Body of pancreas (tissue), 4 donors: ENCODE results near the gene ARHGAP26. TPM values are rescaled to one million over a fixed set of nuclear protein-coding genes. Genes with fewer than 3 reads are reported as not detected.

Experiments
- ATAC-seq: fragments of 150-250 bp; one replicate; pipeline ENCODE4 v1.9.1; 2016
- DNase-seq, 4 donors: peaks; one replicate each; pipeline ENCODE4 v3.0.0-alpha.2; 2019
- H3K27ac ChIP-seq, 4 donors: fragments of 200-600 bp; sonication (generic); 1 replicate in 3 of 4; 2 replicates in 1 of 4; pipeline versions ENCODE4 v1.5.1 to v1.6.1; 2016 to 2019; ENCODE audit warnings: mild to moderate bottlenecking in 1 of 4, mixed read lengths in 1 of 4, moderate library complexity in 1 of 4
- H3K27me3 ChIP-seq, 2 donors: fragments of 200-600 bp; sonication (generic); one replicate each; pipeline ENCODE4 v1.6.0; 2016; ENCODE audit warnings: mild to moderate bottlenecking in 1 of 2
- H3K36me3 ChIP-seq, 2 donors: fragments of 200-600 bp; sonication (generic); replicated peaks in 1 of 2; 2 replicates each; pipeline ENCODE4 v1.5.1; 2016; ENCODE audit warnings: low read depth in 2 of 2; ENCODE audit not compliant: insufficient read depth in 1 of 2
- H3K4me1 ChIP-seq: fragments of 200-600 bp; sonication (generic); one replicate; pipeline ENCODE4 v1.6.0; 2016
- H3K4me3 ChIP-seq, 2 donors: fragments of 200-600 bp; sonication (generic); 1 replicate in 1 of 2; 2 replicates in 1 of 2; pipeline ENCODE4 v1.5.1; 2016 to 2019
- H3K9me3 ChIP-seq, 3 donors: fragments of 200-600 bp; sonication (generic); 1 replicate in 2 of 3; 2 replicates in 1 of 3; pipeline ENCODE4 v1.5.1; 2016
- POLR2A ChIP-seq, 3 donors: fragments of 450-650 bp; IDR thresholded peaks; one replicate each; pipeline ENCODE4 v1.6.1; 2016; ENCODE audit warnings: antibody characterized with exemption in 3 of 3, mild to moderate bottlenecking in 2 of 3
- WGBS, 2 donors: methylation state at CpG; one replicate each; pipeline ENCODE4 v1.1.5; 2017; 5-methylcytosine and 5-hydroxymethylcytosine counted together
- intact Hi-C: fragments of 100-400 bp; cut with DNase I; formaldehyde crosslinking; loops from one replicate; pipeline ENCODE4 v1.15.1; 2023
- total RNA-seq, 2 donors: library from RNA; depleted of rRNA; stranded (reverse); fragments of >200 nt; gene quantifications; one replicate each; pipeline ENCODE4 v1.1.0, GENCODE V29; 2016
- TF ChIP-seq, protein P1 (sequence below), 7 experiments: fragments of 450-650 bp in 4 of 7; fragments of 200-600 bp in 3 of 7; sonication (generic) in 3 of 7; IDR thresholded peaks; one replicate each; pipeline ENCODE4 v1.5.1; 2016 to 2019; ENCODE audit warnings: antibody characterized with exemption in 7 of 7

Gene ARHGAP26
- total RNA-seq, 2 donors from 2014 or later, result 12.5 to 14.2 TPM

DNA sequence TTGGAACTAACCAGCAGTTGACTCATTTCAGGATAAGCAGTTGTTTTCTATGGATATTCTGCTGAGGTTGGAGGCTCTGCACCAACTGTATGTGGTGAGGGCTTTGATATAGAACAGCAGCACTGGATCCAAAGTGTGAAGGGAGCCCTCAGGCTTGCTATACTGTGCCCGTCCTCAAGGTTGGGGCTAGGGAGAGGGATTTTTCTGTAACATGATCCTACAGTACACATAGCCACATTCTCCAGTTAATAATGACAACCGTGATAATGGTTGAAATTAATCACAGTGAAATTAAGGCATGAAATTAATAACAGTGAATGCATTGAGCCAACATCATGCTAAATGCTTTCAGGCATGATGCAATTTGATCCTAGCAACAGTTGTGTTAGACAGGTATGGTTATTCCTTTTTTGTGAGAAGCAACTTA is 36.7 kb downstream of the ARHGAP26 start:
- WGBS, 2 donors, result 54 to 56% methylated on average over 2 of the region's 2 CpGs
- intact Hi-C loops, result no loop called here
- H3K4me3 ChIP-seq, result no peak overlapping the region
- H3K27ac ChIP-seq, result peak overlapping the region in 1 of 4 donors; percentile 48
- TF ChIP-seq, protein P1, sequence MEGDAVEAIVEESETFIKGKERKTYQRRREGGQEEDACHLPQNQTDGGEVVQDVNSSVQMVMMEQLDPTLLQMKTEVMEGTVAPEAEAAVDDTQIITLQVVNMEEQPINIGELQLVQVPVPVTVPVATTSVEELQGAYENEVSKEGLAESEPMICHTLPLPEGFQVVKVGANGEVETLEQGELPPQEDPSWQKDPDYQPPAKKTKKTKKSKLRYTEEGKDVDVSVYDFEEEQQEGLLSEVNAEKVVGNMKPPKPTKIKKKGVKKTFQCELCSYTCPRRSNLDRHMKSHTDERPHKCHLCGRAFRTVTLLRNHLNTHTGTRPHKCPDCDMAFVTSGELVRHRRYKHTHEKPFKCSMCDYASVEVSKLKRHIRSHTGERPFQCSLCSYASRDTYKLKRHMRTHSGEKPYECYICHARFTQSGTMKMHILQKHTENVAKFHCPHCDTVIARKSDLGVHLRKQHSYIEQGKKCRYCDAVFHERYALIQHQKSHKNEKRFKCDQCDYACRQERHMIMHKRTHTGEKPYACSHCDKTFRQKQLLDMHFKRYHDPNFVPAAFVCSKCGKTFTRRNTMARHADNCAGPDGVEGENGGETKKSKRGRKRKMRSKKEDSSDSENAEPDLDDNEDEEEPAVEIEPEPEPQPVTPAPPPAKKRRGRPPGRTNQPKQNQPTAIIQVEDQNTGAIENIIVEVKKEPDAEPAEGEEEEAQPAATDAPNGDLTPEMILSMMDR (IDR thresholded peaks at IDR 0.05), result no peak
- no peak for TF ChIP-seq POLR2A (IDR thresholded peaks at IDR 0.05)
- peaks cover 15% of the 10 kb centered on the region for H3K4me1 ChIP-seq
- DNase-seq (no peak), ATAC-seq (no peak)
- no peaks in the 10 kb centered on the region for H3K9me3 ChIP-seq
- no peaks in the 10 kb centered on the region for H3K27me3 ChIP-seq
- H3K36me3 ChIP-seq, result no peaks in the 10 kb centered on the region

DNA sequence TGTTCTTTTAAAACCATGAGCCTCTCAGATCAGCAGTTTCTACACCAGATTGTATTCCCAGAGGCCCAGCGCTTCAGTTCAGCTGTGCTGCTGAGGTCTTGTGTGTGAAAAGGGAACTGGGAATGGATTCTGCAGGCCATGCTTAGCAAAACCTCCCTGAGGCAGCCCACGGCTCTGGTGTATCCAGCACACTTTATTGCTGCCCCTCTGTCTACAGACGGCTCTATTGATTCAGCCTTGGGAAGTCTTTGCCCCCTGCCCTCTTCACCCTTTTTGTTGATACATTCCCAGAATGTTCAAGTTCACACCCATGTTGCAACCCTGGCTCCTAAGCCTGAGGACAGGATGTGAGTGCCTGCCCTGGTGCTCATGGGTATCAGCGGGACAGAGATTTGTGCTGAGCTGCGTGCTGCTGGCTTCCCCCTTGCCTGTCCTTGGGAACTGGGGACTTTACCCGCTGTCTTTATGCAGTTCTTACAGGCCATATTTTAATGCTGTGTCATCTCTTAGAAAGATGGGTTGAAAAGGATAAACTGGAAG is 37.3 kb downstream of the ARHGAP26 start:
- Histone ChIP-seq H3K27ac (peak overlapping the region in 1 of 4 donors; percentile 48), H3K4me3 (no peak overlapping the region), H3K9me3 (no peaks in the 10 kb centered on the region), H3K27me3 (no peaks in the 10 kb centered on the region), H3K36me3 (no peaks in the 10 kb centered on the region), H3K4me1 (peaks cover 15% of the 10 kb centered on the region)
- TF ChIP-seq POLR2A (IDR thresholded peaks at IDR 0.05), result no peak
- intact Hi-C loops, result no loop called here
- WGBS, 2 donors, result 75 to 87% methylated on average over 5 to 6 of the region's 6 CpGs
- DNase-seq (peak in 1 of 4 donors; percentile 46), ATAC-seq (no peak)

DNA sequence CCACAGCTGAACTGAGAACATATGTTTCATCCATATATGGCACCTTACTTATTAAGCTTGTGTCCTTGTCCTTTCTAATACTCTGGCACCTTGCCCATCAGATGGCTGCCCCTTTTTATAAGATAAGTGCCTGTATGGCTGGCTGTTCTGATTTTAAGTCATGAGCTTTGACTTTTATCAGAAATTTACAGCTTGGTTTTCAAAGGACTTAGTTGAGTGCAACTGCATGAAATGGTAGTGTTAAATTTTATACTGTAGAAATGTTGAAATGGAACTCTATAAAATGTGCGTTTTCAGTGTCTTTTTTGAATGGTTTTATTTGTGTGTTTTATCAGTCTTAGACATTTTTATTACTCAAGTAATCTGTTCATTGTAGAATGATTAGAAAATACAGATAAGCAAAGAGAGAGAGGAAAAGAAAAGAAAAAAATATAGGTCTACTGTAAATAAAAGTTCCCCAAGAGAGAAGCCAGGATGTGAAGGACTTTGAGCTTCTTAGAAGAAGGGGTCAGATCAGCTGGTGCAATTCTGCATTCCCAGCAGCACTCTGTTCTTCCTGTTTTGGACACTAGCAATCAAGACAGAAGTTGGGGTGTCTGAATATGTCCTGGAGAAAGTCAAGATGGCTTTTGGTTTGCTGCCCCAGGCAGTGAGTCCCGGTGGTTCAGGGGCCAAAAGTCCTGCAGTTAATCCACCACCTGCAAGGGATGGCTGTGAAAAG is 38.9 kb downstream of the ARHGAP26 start:
- Histone ChIP-seq H3K36me3 (no peaks in the 10 kb centered on the region), H3K4me1 (peaks cover 21% of the 10 kb centered on the region), H3K27ac (no peak overlapping the region), H3K27me3 (no peaks in the 10 kb centered on the region), H3K4me3 (no peak overlapping the region), H3K9me3 (no peaks in the 10 kb centered on the region)
- no peak for DNase-seq
- no peak for TF ChIP-seq POLR2A (IDR thresholded peaks at IDR 0.05)
- TF ChIP-seq, protein P1 (IDR thresholded peaks at IDR 0.05), result no peak
- 36 to 51% methylated on average over 2 of the region's 2 CpGs for WGBS, 2 donors
- no peak for ATAC-seq
- intact Hi-C loops, result no loop called here

DNA sequence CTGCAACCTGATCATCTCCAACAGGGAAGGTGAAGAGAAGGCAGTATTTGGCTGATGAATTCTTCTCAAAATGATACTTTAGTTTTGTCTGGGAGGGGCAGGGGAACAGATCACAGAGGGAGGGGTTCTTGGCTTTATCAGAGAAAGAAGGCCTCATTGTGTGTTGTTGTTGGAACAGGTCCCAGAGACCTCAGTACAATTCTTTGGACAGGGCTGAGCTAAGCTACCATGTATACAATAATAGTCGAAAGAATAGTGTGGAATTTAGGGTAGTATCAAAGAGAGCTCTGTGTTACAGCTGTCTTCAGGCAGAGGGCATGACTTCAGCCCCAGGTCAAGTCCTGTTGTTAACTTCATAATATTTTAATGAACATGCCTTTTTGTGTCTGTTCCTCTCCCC is 39.9 kb downstream of the ARHGAP26 start:
- H3K36me3 ChIP-seq, result no peaks in the 10 kb centered on the region
- ATAC-seq (no peak), DNase-seq (no peak)
- no peaks in the 10 kb centered on the region for H3K27me3 ChIP-seq
- H3K4me1 ChIP-seq, result peaks cover 26% of the 10 kb centered on the region
- H3K4me3 ChIP-seq, result no peak overlapping the region
- intact Hi-C loops, result no loop called here
- 57 to 72% methylated on average over 1 of the region's 1 CpG for WGBS, 2 donors
- no peaks in the 10 kb centered on the region for H3K9me3 ChIP-seq
- TF ChIP-seq, protein P1 (IDR thresholded peaks at IDR 0.05), result no peak
- TF ChIP-seq POLR2A (IDR thresholded peaks at IDR 0.05), result no peak
- no peak overlapping the region for H3K27ac ChIP-seq

DNA sequence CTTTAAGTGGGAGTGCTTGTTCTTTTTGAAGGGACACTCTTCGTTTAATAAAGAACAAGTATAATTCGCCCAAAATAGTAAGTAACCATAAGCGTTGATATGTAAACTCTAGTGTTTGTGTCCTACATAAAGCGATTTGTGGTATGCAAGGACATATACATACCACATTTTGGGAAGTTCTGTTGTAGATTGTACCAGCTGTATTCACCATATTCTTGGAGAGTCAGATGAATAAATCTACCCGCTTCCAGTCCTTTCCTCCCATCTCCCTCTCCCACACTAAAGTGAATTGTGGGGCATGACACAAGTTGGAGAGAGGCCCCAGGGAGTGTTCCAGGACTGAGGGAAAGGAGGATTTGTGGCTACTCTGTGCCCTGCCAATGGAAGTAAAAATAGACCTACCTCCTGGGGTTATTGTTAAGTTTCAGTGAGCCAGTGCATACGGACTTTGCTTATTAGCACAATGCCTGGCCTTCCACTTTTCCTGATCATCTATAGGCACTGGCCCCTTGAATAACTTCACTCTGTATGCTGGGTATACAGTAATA is 40.6 kb downstream of the ARHGAP26 start:
- Histone ChIP-seq H3K9me3 (no peaks in the 10 kb centered on the region), H3K27me3 (no peaks in the 10 kb centered on the region), H3K4me1 (peaks cover 26% of the 10 kb centered on the region), H3K27ac (no peak overlapping the region), H3K4me3 (no peak overlapping the region), H3K36me3 (no peaks in the 10 kb centered on the region)
- TF ChIP-seq POLR2A (IDR thresholded peaks at IDR 0.05), result no peak
- TF ChIP-seq, protein P1 (IDR thresholded peaks at IDR 0.05), result no peak
- intact Hi-C loops, result no loop called here
- ATAC-seq (no peak), DNase-seq (no peak)
- WGBS, 2 donors, result 88 to 95% methylated on average over 6 of the region's 6 CpGs
